Keratinocyte (primary cell): Measurements from ENCODE around the gene CCDC85B. TPM values are rescaled to one million over a fixed set of nuclear protein-coding genes. Genes with fewer than 3 reads are reported as not detected.

Experiments
- DNase-seq: peaks from one replicate; pipeline ENCODE4 v3.0.0-alpha.2; 2011; ENCODE audit warnings: low read depth, missing footprints, low spot score
- FAIRE-seq: peaks from 2 replicates; lab custom pipeline; 2011; peaks lifted over from hg19 to GRCh38; lab: Jason Lieb, UNC
- H2AFZ ChIP-seq: 2 replicates; pipeline ENCODE4 v1.6.0; 2012; ENCODE audit warnings: low read length, control low read depth, inconsistent platforms; ENCODE audit not compliant: control insufficient read depth
- H3K27ac ChIP-seq: 2 replicates; pipeline ENCODE4 v1.5.1; 2011; ENCODE audit warnings: low read length; ENCODE audit not compliant: control insufficient read depth, insufficient read depth
- H3K27me3 ChIP-seq: 3 replicates; pipeline ENCODE4 v1.6.0; 2011; ENCODE audit warnings: low read length; ENCODE audit not compliant: control insufficient read depth, insufficient read depth; ENCODE audit errors: extremely low read depth
- H3K36me3 ChIP-seq, 2 experiments: 2 replicates in 1 of 2; 3 replicates in 1 of 2; pipeline ENCODE4 v1.5.1; 2011; ENCODE audit warnings: low read length in 2 of 2, mild to moderate bottlenecking in 1 of 2; ENCODE audit not compliant: control insufficient read depth in 2 of 2, insufficient read depth in 2 of 2; ENCODE audit errors: extremely low read depth in 1 of 2
- H3K4me1 ChIP-seq: 3 replicates; pipeline ENCODE4 v1.5.1; 2011; ENCODE audit warnings: low read length; ENCODE audit not compliant: control insufficient read depth, insufficient read depth; ENCODE audit errors: extremely low read depth
- H3K4me2 ChIP-seq: 3 replicates; pipeline ENCODE4 v1.6.0; 2011; ENCODE audit warnings: low read depth, low read length; ENCODE audit not compliant: control insufficient read depth, insufficient read depth; ENCODE audit errors: extremely low read depth
- H3K4me3 ChIP-seq, 3 experiments: fragments of 200-600 bp in 1 of 3; sonication (generic) in 1 of 3; 2 replicates in 2 of 3; 3 replicates in 1 of 3; pipeline ENCODE4 v1.5.1; 2011 to 2016; ENCODE audit warnings: low read length in 3 of 3, mild to moderate bottlenecking in 3 of 3, control low read depth in 2 of 3, inconsistent platforms in 1 of 3, low read depth in 1 of 3, mixed read lengths in 1 of 3, mixed run types in 1 of 3, moderate library complexity in 1 of 3; ENCODE audit not compliant: control insufficient read depth in 2 of 3, insufficient read depth in 2 of 3; ENCODE audit errors: extremely low read depth in 1 of 3
- H3K79me2 ChIP-seq: 2 replicates; pipeline ENCODE4 v1.6.0; 2012; ENCODE audit warnings: low read length; ENCODE audit not compliant: control insufficient read depth, insufficient read depth
- H3K9ac ChIP-seq: 3 replicates; pipeline ENCODE4 v1.6.0; 2011; ENCODE audit warnings: low read length; ENCODE audit not compliant: control insufficient read depth, insufficient read depth; ENCODE audit errors: extremely low read depth
- H3K9me1 ChIP-seq: 3 replicates; pipeline ENCODE4 v1.6.0; 2011; ENCODE audit warnings: low read length; ENCODE audit not compliant: control insufficient read depth, insufficient read depth; ENCODE audit errors: extremely low read depth
- H3K9me3 ChIP-seq: 2 replicates; pipeline ENCODE4 v1.5.1; 2012; ENCODE audit warnings: low read depth, low read length; ENCODE audit not compliant: control insufficient read depth
- H4K20me1 ChIP-seq: 3 replicates; pipeline ENCODE4 v1.6.0; 2011; ENCODE audit warnings: low read length; ENCODE audit not compliant: control insufficient read depth, insufficient read depth; ENCODE audit errors: extremely low read depth
- CTCF ChIP-seq, 3 experiments: IDR thresholded peaks in 1 of 3; conservative IDR thresholded peaks in 1 of 3; optimal IDR thresholded peaks in 1 of 3; 2 replicates in 2 of 3; 3 replicates in 1 of 3; pipeline versions ENCODE3 to v1.5.1; 2011; ENCODE audit warnings: low read length in 3 of 3, mild to moderate bottlenecking in 3 of 3, moderate library complexity in 2 of 3, control low read depth in 1 of 3, inconsistent platforms in 1 of 3; ENCODE audit not compliant: insufficient read depth in 2 of 3; ENCODE audit errors: extremely low read depth in 1 of 3
- EZH2 ChIP-seq: IDR thresholded peaks from one replicate; pipeline ENCODE4 v1.6.1; 2012; ENCODE audit warnings: inconsistent platforms, mild to moderate bottlenecking, low read length, moderate library complexity
- dilution Hi-C: fragments of 300-500 bp; cut with MboI; formaldehyde crosslinking; loops from one replicate; pipeline ENCODE4 v1.7.0; 2020; ENCODE audit warnings: low sequenced_read_pairs; ENCODE audit not compliant: extremely low pct_ligation_motif_present
- polyA plus RNA-seq, 5 experiments: library from polyadenylated mRNA; depleted of rRNA in 3 of 5; stranded (reverse) in 3 of 5; stranded (forward) in 1 of 5; unstranded in 1 of 5; fragments of >200 nt; gene quantifications; 1 replicate in 1 of 5; 2 replicates in 3 of 5; 3 replicates in 1 of 5; pipeline versions ENCODE4 v1.2.1 to v1.2.3, GENCODE V29; 2011 to 2012; ENCODE audit warnings: missing spikeins in 2 of 5, low read depth in 1 of 5, low replicate concordance in 1 of 5

CCDC85B gene
- polyA plus RNA-seq, 1 donor (not counting 4 experiments of a cell fraction or from before 2014, with no cell fraction given) = 4.1 TPM

- TF ChIP-seq EZH2 = no peak
- TF ChIP-seq CTCF (optimal IDR thresholded peaks at IDR 0.05 in 1 of 3, IDR thresholded peaks at IDR 0.05 in 1 of 3, conservative IDR thresholded peaks at IDR 0.05 in 1 of 3; ENCODE audit: extremely low read depth in 1 of 3, insufficient read depth in 2 of 3, low read length in 3 of 3) = no peak
- H3K4me3 ChIP-seq = no peak overlapping the region
- DNase-seq (no peak), FAIRE-seq (no peak)
- no peaks in the 10 kb centered on the region for H3K79me2 ChIP-seq
- H3K9me3 ChIP-seq = no peaks in the 10 kb centered on the region
- no peaks in the 10 kb centered on the region for H3K27me3 ChIP-seq
- no peaks in the 10 kb centered on the region for H3K36me3 ChIP-seq
- H3K4me1 ChIP-seq = peaks cover 4% of the 10 kb centered on the region
- H3K9me1 ChIP-seq = no peaks in the 10 kb centered on the region
- dilution Hi-C loops = no loop called here
- H2AFZ ChIP-seq = no peak overlapping the region
- H3K27ac ChIP-seq = no peak overlapping the region
- H4K20me1 ChIP-seq = no peaks in the 10 kb centered on the region
- no peak overlapping the region for H3K4me2 ChIP-seq
- no peak overlapping the region for H3K9ac ChIP-seq
These were observed 46.7 kb upstream of the CCDC85B start for GRCh38 chr11:65843811-65844210.

DNA sequence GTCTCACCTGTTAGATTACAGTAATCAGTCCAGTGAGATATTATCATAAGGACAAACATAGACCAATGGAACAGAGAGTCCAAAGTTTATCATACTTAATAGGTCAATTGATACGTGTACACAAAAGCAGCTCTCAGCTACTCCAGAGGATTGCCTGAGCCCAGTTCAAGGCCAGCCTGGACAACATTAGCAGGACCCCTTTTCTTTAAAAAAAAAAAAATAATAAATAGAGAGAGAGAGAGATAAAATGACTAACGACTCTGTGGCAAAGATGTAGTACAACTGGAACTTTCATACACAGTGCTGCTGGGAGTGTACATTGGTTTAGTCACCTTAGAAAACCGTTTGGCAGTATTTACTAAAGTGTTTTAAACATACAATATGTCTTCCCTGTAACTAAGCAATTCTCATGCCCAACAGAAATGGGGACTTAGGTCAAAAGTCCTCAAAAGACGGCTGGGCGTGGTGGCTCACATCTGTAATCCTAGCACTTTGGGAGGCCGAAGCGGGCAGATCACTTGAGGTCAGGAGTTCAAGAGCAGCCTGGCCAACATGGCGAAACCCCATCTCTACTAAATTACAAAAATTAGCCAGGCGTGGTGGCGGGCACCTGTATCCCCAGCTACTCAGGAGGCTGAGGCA is 46.1 kb upstream of the CCDC85B start:
- no peak overlapping the region for H3K27ac ChIP-seq
- H3K36me3 ChIP-seq = no peaks in the 10 kb centered on the region
- dilution Hi-C loops = no loop called here
- no peaks in the 10 kb centered on the region for H3K9me3 ChIP-seq
- H4K20me1 ChIP-seq = no peaks in the 10 kb centered on the region
- FAIRE-seq = no peak
- H3K9ac ChIP-seq = no peak overlapping the region
- no peaks in the 10 kb centered on the region for H3K9me1 ChIP-seq
- no peak overlapping the region for H3K4me3 ChIP-seq
- H2AFZ ChIP-seq = no peak overlapping the region
- no peaks in the 10 kb centered on the region for H3K27me3 ChIP-seq
- TF ChIP-seq EZH2 (no peak), CTCF (optimal IDR thresholded peaks at IDR 0.05 in 1 of 3, IDR thresholded peaks at IDR 0.05 in 1 of 3, conservative IDR thresholded peaks at IDR 0.05 in 1 of 3; ENCODE audit: extremely low read depth in 1 of 3, insufficient read depth in 2 of 3, low read length in 3 of 3) (no peak)
- no peaks in the 10 kb centered on the region for H3K79me2 ChIP-seq
- DNase-seq = no peak
- H3K4me1 ChIP-seq = peaks cover 4% of the 10 kb centered on the region
- H3K4me2 ChIP-seq = no peak overlapping the region
